ENCODE measurements around the gene EZH1.
A peak's percentile ranks its signal among the peaks of the same experiment; 100 is the strongest.
"Not testable (repeated sequence)": the region's sequence is repeated elsewhere in the genome, so short reads cannot be mapped to it uniquely, and the experiment has no call there.

EZH1 gene

GRCh38 chr17:42769964-42770363 lies 25.1 kb upstream of the EZH1 start:
- DNase-seq: not testable (repeated sequence)

- DNase-seq: not testable (repeated sequence)
Measured at GRCh38 chr17:42768006-42768405, 23.2 kb upstream of the EZH1 start.

- no peak for DNase-seq
Measured at GRCh38 chr17:42767512-42767911, 22.7 kb upstream of the EZH1 start.

- no peak for DNase-seq
Measured at GRCh38 chr17:42766124-42766523, 21.3 kb upstream of the EZH1 start.

DNA sequence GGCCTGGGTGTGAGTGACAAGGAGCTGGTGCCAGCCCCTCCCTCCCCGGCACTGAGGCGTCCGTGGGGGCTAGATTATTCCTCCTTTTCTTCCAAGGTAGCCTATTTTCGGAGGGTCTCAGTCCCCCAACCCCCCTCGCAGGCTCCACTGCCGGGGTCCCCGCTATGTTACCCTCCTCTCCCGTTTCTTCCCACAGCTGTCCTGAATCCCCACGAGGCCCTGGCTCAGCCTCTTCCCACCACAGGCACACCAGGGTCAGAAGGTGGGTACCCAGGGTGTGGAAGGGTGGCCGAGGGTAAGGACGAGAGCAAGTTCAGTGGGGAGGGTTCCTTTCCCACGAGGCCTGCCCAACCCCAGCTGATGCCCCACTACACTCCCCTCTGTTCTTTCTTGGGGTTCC lies 16.8 kb upstream of the EZH1 start:
- no peak for DNase-seq

- DNase-seq: no peak
Measured at GRCh38 chr17:42760652-42761581, 16.1 kb upstream of the EZH1 start, which contains the start of gene RAMP2. Gene RAMP2, plus strand, starts transcription at chr17:42761227. Its CDS starts 35 bp downstream, at chr17:42761262.

DNA sequence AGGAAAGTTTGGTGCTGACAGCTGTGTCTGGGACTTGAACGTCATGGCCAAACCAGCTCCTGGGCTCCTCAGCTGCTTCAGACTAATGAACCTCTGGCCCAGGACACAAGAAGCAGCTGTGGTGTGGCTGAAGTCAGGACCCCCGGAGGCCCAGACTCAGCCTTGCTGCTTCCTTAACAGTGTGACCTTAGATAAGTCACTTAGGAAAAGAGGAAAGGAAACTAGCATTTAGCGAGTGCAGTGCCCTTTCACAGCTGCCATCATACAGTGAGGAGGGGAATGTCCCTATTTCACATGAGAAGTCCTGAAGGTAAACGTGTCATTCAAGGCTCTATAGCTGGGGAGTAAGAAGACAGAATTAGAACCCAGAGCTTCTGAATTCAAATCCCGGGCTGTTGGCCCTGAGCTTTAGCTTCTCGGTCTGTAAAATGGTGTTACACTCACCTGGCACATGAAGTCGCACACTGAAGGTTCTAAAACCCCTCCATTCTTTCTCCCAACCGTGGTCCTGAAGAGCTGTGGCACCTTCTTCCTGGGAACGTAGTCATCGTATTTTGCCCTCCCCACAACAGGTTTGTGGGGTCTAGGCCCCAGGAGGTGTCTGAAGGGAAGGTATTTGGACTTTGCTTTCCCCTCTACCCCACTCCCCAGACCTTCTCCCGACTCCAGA lies 15.3 kb upstream of the EZH1 start:
- no peak for DNase-seq

DNA sequence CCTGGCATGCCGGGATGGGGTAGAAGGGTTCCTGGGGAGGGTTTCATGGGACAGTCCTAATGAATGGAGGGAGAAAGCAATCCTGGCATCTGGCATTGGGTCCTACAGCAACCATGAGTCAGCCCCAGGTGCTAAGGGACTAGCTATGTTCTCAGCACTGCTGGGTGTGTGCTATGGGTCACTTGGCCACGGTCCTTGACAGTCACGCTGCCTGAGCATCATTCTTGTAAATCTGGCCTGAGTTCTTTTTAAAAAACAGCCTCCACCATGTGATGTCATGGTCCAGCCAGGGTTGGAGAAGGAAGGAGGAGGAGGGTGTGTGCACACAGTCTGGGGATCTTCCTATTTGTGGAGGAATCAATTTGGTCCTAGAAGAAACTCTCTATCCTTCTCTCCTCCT lies 9.9 kb upstream of the EZH1 start:
- no peak for DNase-seq

GRCh38 chr17:42751628-42752027 lies 6.8 kb upstream of the EZH1 start:
- DNase-seq: no peak

DNA sequence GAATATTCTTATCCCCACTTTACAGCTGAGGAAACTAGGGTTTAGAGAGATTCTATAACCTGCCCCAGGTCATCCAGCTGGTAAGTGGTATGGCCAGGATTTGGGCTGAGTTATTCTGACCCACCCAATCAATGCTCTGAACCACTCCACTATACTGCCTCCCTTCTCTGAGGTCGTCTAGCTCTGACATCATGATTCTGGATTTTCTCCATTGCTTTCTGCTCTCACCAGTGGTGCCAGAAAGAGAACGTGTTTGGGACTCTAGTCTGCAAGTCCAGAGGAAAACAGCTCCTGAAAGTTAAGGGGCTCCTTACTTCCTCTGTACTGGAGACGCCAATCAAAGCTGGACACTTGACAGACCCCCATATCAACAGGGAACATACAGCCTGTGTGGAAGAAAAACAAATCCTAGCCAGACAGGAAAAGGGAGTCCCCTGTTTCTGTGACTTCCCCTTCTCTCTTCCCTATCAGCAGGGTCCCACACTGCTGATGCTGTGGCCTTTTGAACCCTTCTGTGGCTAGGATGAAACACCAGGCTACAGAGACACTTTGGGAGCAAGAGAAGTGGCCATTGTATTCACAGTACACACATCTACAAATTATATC lies 6.0 kb upstream of the EZH1 start:
- no peak for DNase-seq

DNA sequence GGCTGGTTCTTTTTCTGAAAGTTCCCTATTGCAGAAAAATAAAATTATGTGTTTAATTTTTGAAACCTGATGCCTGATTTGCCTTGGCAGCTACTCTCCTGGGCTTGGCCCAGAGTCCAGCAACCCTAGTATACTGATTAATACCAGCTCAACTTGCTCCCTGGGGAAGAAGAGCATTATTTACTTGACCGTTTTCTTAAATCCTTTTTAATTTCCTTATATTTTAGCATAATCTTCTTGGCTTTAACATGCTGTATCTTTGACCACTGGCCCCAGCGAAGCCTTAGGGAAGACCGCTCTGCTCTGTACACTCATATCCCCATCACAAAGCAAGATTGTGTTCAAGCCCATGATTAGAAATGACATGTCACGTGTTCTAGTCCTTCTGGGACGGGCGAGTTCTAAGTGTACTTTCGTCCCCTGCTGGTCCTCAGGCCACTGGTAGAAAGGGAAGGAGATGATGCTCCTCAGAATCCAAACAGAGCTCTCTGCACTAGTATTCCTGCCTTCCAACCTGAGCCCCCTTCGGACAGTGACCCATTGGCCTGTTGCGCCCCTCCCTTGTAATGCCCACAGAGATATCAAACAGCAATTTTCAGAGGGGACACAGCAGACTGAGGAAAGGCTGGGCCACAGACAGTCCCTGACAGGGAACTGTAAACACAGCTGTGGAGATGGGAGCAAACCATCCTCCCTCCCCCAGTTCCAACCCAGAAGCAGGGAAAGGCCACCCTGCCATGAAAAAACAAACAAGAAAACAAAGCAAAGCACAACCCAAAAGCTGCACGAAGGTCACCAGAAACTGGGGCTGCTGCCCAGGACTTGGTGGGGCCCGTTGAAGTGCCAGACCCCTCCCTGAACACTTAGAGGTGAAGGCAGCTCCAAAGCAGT lies 4.3 kb upstream of the EZH1 start:
- no peak for DNase-seq

- DNase-seq: no peak
Measured at GRCh38 chr17:42748202-42748907, 3.5 kb upstream of the EZH1 start.

- DNase-seq: peak; percentile 48
Measured at GRCh38 chr17:42744283-42744805, 496 bp downstream of the EZH1 start.

DNA sequence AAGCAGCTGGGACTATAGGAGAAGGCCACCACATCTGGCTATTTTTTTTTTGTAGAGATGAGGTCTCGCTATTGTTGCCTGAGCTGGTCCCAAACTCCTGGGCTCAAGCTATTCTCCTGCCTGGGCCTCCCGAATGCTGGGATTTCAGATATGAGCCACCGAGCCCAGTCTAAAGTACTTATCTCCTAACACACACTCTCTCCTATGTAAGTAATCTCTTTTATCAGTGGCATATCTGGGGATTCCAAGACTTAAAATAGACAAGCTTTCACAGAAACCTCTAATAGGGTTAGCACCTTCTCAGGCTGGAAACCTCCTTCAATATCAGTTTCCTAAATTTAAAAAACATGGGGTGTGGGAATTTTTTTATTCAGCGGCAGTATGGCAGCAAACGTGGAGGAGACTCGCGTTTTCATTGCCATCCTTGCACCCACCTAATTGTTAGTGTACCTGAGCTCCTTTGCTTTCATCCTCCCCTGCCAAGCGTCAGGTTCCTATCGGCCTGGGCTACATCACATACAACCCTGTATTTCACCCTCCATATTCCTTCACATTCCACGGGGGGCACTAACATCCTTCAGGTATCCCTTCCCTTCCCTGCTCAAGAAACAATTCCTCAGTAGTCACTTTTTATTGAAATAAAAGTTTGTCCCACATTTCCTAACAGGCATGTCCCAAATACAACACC lies 1.1 kb downstream of the EZH1 start:
- DNase-seq: peak; percentile 13

- not testable (repeated sequence) for DNase-seq
Measured at GRCh38 chr17:42742916-42743315, 1.9 kb downstream of the EZH1 start.

GRCh38 chr17:42740699-42741098 lies 4.1 kb downstream of the EZH1 start:
- no peak for DNase-seq

GRCh38 chr17:42725143-42725542 lies 19.7 kb downstream of the EZH1 start:
- DNase-seq: no peak

DNA sequence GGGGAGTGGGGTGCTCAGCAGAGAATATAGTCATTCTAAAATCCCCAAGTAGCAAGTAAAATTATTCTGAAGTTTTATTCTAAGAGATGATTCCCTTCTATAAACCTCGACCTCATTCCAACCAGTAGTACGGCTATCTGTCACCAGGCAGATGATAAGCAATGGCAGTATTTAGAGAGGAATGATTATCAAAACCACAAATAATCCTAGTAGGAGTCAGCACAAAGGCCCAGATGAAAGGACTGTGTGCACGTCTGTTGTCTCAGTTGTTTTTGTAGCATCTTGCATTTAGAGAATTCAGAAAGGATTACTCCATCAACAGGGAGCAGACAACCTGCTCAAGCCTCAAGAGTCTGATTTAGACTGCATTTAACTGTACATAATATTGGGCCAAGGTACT lies 21.2 kb downstream of the EZH1 start:
- no peak for DNase-seq

GRCh38 chr17:42720996-42721583 lies 23.8 kb downstream of the EZH1 start:
- peak; percentile 62 for DNase-seq

DNA sequence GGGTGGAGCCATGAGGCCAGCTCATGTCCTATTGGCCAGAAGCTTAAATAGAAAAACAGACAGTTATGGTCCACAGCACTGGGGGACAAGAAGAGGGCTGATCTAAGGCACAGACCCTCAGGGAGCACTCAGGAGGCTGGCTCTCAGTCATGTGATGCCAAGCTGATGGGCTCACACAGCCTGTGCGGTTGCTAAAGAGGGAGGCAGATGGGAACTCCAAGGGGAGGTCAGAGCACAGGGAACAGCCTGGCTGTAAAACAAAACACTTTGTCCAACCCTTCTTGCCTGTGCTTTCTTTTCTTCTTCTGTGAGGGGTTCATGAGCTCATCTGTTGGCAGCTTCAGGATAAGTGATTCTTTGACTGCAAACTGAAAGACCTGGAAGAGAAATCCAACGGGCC lies 35.3 kb downstream of the EZH1 start:
- DNase-seq: no peak

- DNase-seq: no peak
Measured at GRCh38 chr17:42708588-42708987, 36.3 kb downstream of the EZH1 start.
